Stimulated activated CD4-positive, alpha-beta T cell treated with anti-CD3 and anti-CD28 coated beads, TNF-alpha, amount 100 ng/mL, for 24 hours (primary cell): ENCODE data around the gene RIN1.
A peak's percentile ranks its signal among the peaks of the same experiment; 100 is the strongest.
"Not testable (repeated sequence)": the region's sequence is repeated elsewhere in the genome, so short reads cannot be mapped to it uniquely, and the experiment has no call there.

ENCODE experiments used
- DNase-seq, 3 experiments: peaks; one replicate each; pipeline ENCODE4 v3.0.0-alpha.2; 2020; ENCODE audit warnings: low read depth in 3 of 3

RIN1 gene

GRCh38 chr11:66334605-66335442 is 1.4 kb downstream of the RIN1 start:
- no peak for DNase-seq

- DNase-seq, result no peak
Measured at GRCh38 chr11:66333896-66334604, 2.2 kb downstream of the RIN1 start.

GRCh38 chr11:66333220-66333877 is 2.9 kb downstream of the RIN1 start:
- no peak for DNase-seq

- DNase-seq, result no peak
Measured at GRCh38 chr11:66332371-66333219, 3.6 kb downstream of the RIN1 start.

GRCh38 chr11:66331542-66332370 is 4.5 kb downstream of the RIN1 start:
- no peak for DNase-seq

GRCh38 chr11:66330931-66331330 is 5.3 kb downstream of the RIN1 start:
- no peak for DNase-seq

GRCh38 chr11:66329165-66329673 is 7.0 kb downstream of the RIN1 start:
- DNase-seq, result no peak

- peak; percentile 68 to 83 (median 70) for DNase-seq
Measured at GRCh38 chr11:66328302-66329144, 7.7 kb downstream of the RIN1 start.

GRCh38 chr11:66328031-66328301 is 8.3 kb downstream of the RIN1 start:
- DNase-seq, result no peak

GRCh38 chr11:66327171-66328030 is 8.8 kb downstream of the RIN1 start:
- no peak for DNase-seq

GRCh38 chr11:66326261-66327111 is 9.7 kb downstream of the RIN1 start:
- no peak for DNase-seq

GRCh38 chr11:66325263-66325671 is 11.0 kb downstream of the RIN1 start:
- DNase-seq, result no peak

- no peak for DNase-seq
Measured at GRCh38 chr11:66324664-66325063, 11.6 kb downstream of the RIN1 start.

- no peak for DNase-seq
Measured at GRCh38 chr11:66323684-66324083, 12.6 kb downstream of the RIN1 start.

- no peak for DNase-seq
Measured at GRCh38 chr11:66322732-66323427, 13.4 kb downstream of the RIN1 start.

- DNase-seq, result no peak
Measured at GRCh38 chr11:66321606-66322005, 14.6 kb downstream of the RIN1 start.

- DNase-seq, result not testable (repeated sequence)
Measured at GRCh38 chr11:66320748-66321147, 15.5 kb downstream of the RIN1 start.
